ENCODE data around the gene BCL2L14. TPM values are rescaled to one million over a fixed set of nuclear protein-coding genes. Genes with fewer than 3 reads are reported as not detected.

The BCL2L14 gene
- total and polyA plus RNA-seq, 4 experiments from 2014 or later: 0.41 to 1.9 (median 1.5) TPM

DNA sequence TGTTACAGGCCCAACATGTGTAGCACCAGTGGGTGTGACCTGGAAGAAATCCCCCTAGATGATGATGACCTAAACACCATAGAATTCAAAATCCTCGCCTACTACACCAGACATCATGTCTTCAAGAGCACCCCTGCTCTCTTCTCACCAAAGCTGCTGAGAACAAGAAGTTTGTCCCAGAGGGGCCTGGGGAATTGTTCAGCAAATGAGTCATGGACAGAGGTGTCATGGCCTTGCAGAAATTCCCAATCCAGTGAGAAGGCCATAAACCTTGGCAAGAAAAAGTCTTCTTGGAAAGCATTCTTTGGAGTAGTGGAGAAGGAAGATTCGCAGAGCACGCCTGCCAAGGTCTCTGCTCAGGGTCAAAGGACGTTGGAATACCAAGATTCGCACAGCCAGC lies 8.6 kb downstream of the BCL2L14 start:
- Histone ChIP-seq H3K27ac (ENCODE audit: low read depth, low read length) (no peak overlapping the region), H3K9me3 (ENCODE audit: control insufficient read depth in 1 of 2, low read length in 2 of 2) (no peaks in the 10 kb centered on the region), H3K4me1 (ENCODE audit: insufficient read depth, low read length) (no peaks in the 10 kb centered on the region), H3K27me3 (ENCODE audit: insufficient read depth, low read length) (no peaks in the 10 kb centered on the region), H3K36me3 (ENCODE audit: insufficient read depth, low read length) (no peaks in the 10 kb centered on the region), H3K4me3 (ENCODE audit: low read length in 2 of 2) (no peak overlapping the region)
- POLR2A ChIA-PET (ENCODE audit: partially characterized antibody): no interaction called here
- DNase-seq: no peak
- CTCF ChIA-PET (ENCODE audit: partially characterized antibody): interaction anchor here (1.8 kb wide), 1 partner anchor 248 kb away, joined by 4 read pairs; no protein-coding TSS in a partner anchor
- intact Hi-C loops (cut with micrococcal nuclease): no loop called here
- H3K4me1 Mint-ChIP-seq: peaks cover 0 to 2% (median 0%) of the 10 kb centered on the region in 4 donors
- no peaks in the 10 kb centered on the region for H3K36me3 Mint-ChIP-seq
- no peak overlapping the region for H3K4me3 Mint-ChIP-seq
- no peaks in the 10 kb centered on the region for H3K9me3 Mint-ChIP-seq
- no peak overlapping the region for H3K27ac Mint-ChIP-seq
- H3K27me3 Mint-ChIP-seq: no peaks in the 10 kb centered on the region

DNA sequence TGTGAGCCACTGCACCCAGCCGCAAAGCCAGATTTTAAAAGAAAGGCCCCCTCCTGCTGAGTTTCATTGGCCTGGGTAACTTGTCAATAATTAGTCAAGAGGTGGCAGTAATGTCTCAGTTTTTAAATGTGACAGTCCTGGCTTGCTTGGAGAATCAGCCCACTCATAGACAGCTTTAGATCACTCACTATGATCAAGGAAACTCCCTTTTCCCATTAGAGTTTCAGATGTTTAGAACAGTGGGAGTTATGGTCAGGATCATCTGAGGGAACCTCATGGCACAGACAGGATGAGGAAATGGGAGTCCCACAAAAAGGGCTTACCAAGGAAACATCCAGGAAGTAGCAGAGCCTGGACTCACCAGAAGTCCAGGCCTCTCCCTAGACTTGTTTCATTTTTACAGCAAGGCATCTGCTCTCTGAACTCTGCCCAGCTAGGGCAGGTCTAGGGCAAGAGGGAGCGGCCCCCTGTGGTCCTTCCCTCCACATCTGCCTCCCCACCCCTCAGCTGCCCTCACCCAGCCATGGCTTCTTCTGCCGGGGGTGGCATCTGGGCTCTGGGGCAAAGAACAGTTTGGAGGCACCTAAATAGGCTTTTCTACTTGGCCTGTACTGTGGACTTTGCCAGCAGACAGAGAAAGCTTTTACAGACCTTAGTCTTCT lies 11.2 kb downstream of the BCL2L14 start:
- POLR2A ChIA-PET (ENCODE audit: partially characterized antibody): interaction anchor here (0.5 kb wide), 1 partner anchor 247 kb away, joined by 3 read pairs; no protein-coding TSS in a partner anchor

DNA sequence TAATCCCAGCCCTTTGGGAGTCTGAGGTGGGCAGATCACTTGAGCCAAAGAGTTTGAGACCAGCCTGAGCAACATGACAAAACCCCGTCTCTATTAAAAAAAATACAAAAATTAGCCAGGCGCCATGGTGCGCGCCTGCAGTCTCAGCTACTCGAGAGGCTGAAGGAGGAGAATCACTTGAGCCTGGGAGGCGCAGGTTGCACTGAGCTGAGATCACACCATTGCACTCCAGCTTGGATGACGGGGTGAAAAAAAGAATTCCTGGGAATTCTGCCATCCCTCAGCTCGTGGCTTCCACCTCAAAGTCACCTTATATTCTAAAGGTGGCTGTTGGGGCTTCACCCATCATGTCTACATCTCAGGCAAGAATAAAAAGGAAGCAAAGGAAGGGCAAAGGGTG lies 12.9 kb downstream of the BCL2L14 start:
- no peak for DNase-seq
- ChIA-PET CTCF (ENCODE audit: partially characterized antibody) (interaction anchor here (0.6 to 2.1 kb wide), 7 partner anchors 9 to 250 kb away, joined by 3 to 8 read pairs (median 3); partner anchors contain the start of gene BCL2L14), POLR2A (ENCODE audit: partially characterized antibody) (no interaction called here)
- Mint-ChIP-seq H3K36me3 (no peaks in the 10 kb centered on the region), H3K27me3 (no peaks in the 10 kb centered on the region), H3K4me1 (no peaks in the 10 kb centered on the region), H3K4me3 (no peak overlapping the region), H3K9me3 (no peaks in the 10 kb centered on the region), H3K27ac (no peak overlapping the region)
- Histone ChIP-seq H3K27me3 (ENCODE audit: insufficient read depth, low read length) (no peaks in the 10 kb centered on the region), H3K4me1 (ENCODE audit: insufficient read depth, low read length) (no peaks in the 10 kb centered on the region), H3K36me3 (ENCODE audit: insufficient read depth, low read length) (no peaks in the 10 kb centered on the region), H3K4me3 (ENCODE audit: low read length in 2 of 2) (no peak overlapping the region), H3K9me3 (ENCODE audit: control insufficient read depth in 1 of 2, low read length in 2 of 2) (no peaks in the 10 kb centered on the region), H3K27ac (ENCODE audit: low read depth, low read length) (no peak overlapping the region)
- intact Hi-C loops (cut with micrococcal nuclease): no loop called here

More for the DNA sequence above, 11.2 kb downstream of the BCL2L14 start:
- Mint-ChIP-seq H3K36me3 (no peaks in the 10 kb centered on the region), H3K27ac (no peak overlapping the region), H3K27me3 (no peaks in the 10 kb centered on the region), H3K4me1 (no peaks in the 10 kb centered on the region), H3K9me3 (no peaks in the 10 kb centered on the region), H3K4me3 (no peak overlapping the region)
- Histone ChIP-seq H3K36me3 (ENCODE audit: insufficient read depth, low read length) (no peaks in the 10 kb centered on the region), H3K27ac (ENCODE audit: low read depth, low read length) (no peak overlapping the region), H3K27me3 (ENCODE audit: insufficient read depth, low read length) (no peaks in the 10 kb centered on the region), H3K4me3 (ENCODE audit: low read length in 2 of 2) (no peak overlapping the region), H3K4me1 (ENCODE audit: insufficient read depth, low read length) (no peaks in the 10 kb centered on the region), H3K9me3 (ENCODE audit: control insufficient read depth in 1 of 2, low read length in 2 of 2) (no peaks in the 10 kb centered on the region)
- CTCF ChIA-PET (ENCODE audit: partially characterized antibody): interaction anchor here (0.8 to 2.1 kb wide), 4 partner anchors 11 to 655 kb away, joined by 3 to 8 read pairs (median 4); no protein-coding TSS in a partner anchor
- peak in 2 of 5 donors; percentile 3 to 10 for DNase-seq
- intact Hi-C loops (cut with micrococcal nuclease): no loop called here

DNA sequence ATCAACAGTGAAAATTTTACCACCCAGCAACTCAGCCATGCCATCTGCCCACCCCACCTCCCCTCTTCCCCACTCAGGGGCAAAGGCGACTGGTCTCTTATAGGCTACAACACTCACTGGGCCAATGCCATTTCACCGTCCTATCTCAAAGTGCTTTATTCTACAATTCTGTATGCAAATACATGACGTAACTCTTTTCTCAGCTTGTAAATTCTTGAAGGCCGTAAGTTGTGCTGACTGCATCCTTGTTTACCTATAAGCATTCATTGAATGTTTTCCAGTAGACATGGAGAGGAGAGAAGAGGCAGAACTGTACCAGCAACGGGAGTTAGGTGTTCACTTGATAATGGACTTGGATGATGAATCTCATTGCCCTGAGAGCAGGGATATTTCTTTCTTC lies 15.6 kb downstream of the BCL2L14 start:
- no peak overlapping the region for H3K4me3 ChIP-seq (ENCODE audit: low read length in 2 of 2)
- no peaks in the 10 kb centered on the region for H3K4me1 Mint-ChIP-seq
- no peaks in the 10 kb centered on the region for H3K36me3 Mint-ChIP-seq
- H3K27me3 ChIP-seq (ENCODE audit: insufficient read depth, low read length): no peaks in the 10 kb centered on the region
- H3K27ac ChIP-seq (ENCODE audit: low read depth, low read length): no peak overlapping the region
- POLR2A ChIA-PET (ENCODE audit: partially characterized antibody): no interaction called here
- DNase-seq: no peak
- no peaks in the 10 kb centered on the region for H3K9me3 ChIP-seq (ENCODE audit: control insufficient read depth in 1 of 2, low read length in 2 of 2)
- intact Hi-C loops (cut with micrococcal nuclease): no loop called here
- CTCF ChIA-PET (ENCODE audit: partially characterized antibody): no interaction called here
- no peaks in the 10 kb centered on the region for H3K9me3 Mint-ChIP-seq
- no peaks in the 10 kb centered on the region for H3K36me3 ChIP-seq (ENCODE audit: insufficient read depth, low read length)
- H3K27ac Mint-ChIP-seq: no peak overlapping the region
- no peak overlapping the region for H3K4me3 Mint-ChIP-seq
- no peaks in the 10 kb centered on the region for H3K4me1 ChIP-seq (ENCODE audit: insufficient read depth, low read length)
- H3K27me3 Mint-ChIP-seq: peaks cover 0 to 2% of the 10 kb centered on the region in 2 donors

DNA sequence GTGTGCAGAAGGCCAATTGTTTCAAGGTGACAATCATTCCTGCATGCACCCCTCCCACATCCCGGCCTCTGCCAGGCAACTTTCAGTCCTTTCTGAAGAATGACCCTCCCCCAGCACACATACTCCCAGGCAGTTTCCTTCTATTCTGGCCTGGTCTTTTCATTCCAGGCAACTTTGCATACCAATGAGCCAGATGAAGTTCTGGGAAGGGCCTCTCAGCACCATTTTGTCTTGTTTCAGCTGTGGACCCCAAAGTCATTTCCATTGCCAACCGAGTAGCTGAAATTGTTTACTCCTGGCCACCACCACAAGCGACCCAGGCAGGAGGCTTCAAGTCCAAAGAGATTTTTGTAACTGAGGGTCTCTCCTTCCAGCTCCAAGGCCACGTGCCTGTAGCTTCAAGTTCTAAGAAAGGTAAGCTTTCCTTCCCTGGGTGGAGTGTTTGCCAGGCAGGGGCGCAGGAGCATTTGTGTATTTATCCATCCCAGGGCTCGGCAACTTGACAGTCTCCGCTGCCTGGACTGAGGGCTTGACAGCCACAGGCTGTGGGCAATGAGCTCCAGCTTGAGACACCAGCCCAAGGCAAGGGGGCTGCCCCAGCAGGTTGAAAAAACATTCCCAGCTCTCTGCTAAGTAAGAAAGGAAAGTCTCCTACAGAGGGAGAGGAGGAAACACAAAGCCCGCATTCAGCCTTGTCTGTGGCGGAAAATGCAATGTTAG lies 16.4 kb downstream of the BCL2L14 start:
- CTCF ChIA-PET (ENCODE audit: partially characterized antibody): no interaction called here

DNA sequence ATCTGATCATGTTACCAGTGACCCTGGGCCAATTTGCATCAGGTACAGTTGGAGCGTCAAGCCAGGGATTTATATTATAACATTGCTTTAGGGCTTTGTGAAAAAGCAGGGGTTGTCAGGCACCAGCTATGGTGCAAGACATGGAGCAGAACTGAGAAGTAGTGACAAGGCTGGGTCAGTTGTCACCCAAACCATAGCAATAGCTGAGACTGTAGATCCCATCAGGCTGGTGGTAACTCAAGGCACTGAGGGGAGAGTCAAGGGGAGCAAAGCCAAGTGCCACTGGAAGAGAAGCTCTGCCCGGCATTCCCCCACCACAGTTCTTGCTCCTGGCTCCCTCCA lies 16.9 kb downstream of the BCL2L14 start:
- intact Hi-C loops (cut with micrococcal nuclease): no loop called here
- H3K27ac Mint-ChIP-seq: peak overlapping the region in 1 of 7 donors; percentile 78
- no peak overlapping the region for H3K4me3 Mint-ChIP-seq
- peaks cover 0 to 5% of the 10 kb centered on the region in 2 donors for H3K27me3 Mint-ChIP-seq
- no peak overlapping the region for H3K4me3 ChIP-seq (ENCODE audit: low read length in 2 of 2)
- CTCF ChIA-PET (ENCODE audit: partially characterized antibody): interaction anchor here (0.9 kb wide), 1 partner anchor 240 kb away, joined by 3 read pairs; no protein-coding TSS in a partner anchor
- H3K36me3 ChIP-seq (ENCODE audit: insufficient read depth, low read length): no peaks in the 10 kb centered on the region
- H3K27me3 ChIP-seq (ENCODE audit: insufficient read depth, low read length): no peaks in the 10 kb centered on the region
- POLR2A ChIA-PET (ENCODE audit: partially characterized antibody): no interaction called here
- H3K36me3 Mint-ChIP-seq: no peaks in the 10 kb centered on the region
- no peaks in the 10 kb centered on the region for H3K4me1 Mint-ChIP-seq
- no peaks in the 10 kb centered on the region for H3K9me3 Mint-ChIP-seq
- no peak overlapping the region for H3K27ac ChIP-seq (ENCODE audit: low read depth, low read length)
- H3K4me1 ChIP-seq (ENCODE audit: insufficient read depth, low read length): no peaks in the 10 kb centered on the region
- no peaks in the 10 kb centered on the region for H3K9me3 ChIP-seq (ENCODE audit: control insufficient read depth in 1 of 2, low read length in 2 of 2)
- no peak for DNase-seq

More for the DNA sequence above, 16.4 kb downstream of the BCL2L14 start:
- Mint-ChIP-seq H3K27me3 (peaks cover 0 to 5% of the 10 kb centered on the region in 2 donors), H3K9me3 (no peaks in the 10 kb centered on the region), H3K4me3 (no peak overlapping the region), H3K27ac (no peak overlapping the region), H3K36me3 (no peaks in the 10 kb centered on the region), H3K4me1 (no peaks in the 10 kb centered on the region)
- intact Hi-C loops (cut with micrococcal nuclease): no loop called here
- Histone ChIP-seq H3K4me3 (ENCODE audit: low read length in 2 of 2) (no peak overlapping the region), H3K4me1 (ENCODE audit: insufficient read depth, low read length) (no peaks in the 10 kb centered on the region), H3K27me3 (ENCODE audit: insufficient read depth, low read length) (no peaks in the 10 kb centered on the region), H3K36me3 (ENCODE audit: insufficient read depth, low read length) (no peaks in the 10 kb centered on the region), H3K27ac (ENCODE audit: low read depth, low read length) (no peak overlapping the region), H3K9me3 (ENCODE audit: control insufficient read depth in 1 of 2, low read length in 2 of 2) (no peaks in the 10 kb centered on the region)
- DNase-seq: no peak
- POLR2A ChIA-PET (ENCODE audit: partially characterized antibody): no interaction called here

DNA sequence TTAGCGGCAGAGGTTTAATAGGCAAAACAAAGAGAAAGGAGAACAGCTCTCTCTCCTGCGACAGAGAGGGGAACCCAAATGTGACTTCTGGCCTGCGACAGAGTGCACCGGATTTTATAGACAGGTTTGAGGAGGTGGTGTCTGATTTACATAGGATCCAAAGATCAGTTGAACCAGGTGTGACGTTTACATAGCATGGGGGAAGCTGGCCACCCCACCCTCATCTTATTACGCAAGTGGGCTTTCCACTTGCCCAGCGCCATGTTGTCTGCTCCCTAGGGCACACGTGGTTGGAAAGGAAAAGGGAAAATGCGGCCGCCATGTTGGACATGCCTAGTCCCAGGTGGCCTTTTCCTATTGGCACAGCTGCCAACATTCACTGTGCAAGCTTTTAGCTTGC lies 17.4 kb downstream of the BCL2L14 start:
- H3K4me1 Mint-ChIP-seq: no peaks in the 10 kb centered on the region
- H3K4me1 ChIP-seq (ENCODE audit: insufficient read depth, low read length): no peaks in the 10 kb centered on the region
- peak overlapping the region in 1 of 7 donors; percentile 78 for H3K27ac Mint-ChIP-seq
- no peak overlapping the region for H3K4me3 Mint-ChIP-seq
- no peaks in the 10 kb centered on the region for H3K9me3 Mint-ChIP-seq
- no peak for DNase-seq
- H3K27me3 Mint-ChIP-seq: peaks cover 0 to 5% of the 10 kb centered on the region in 2 donors
- H3K27ac ChIP-seq (ENCODE audit: low read depth, low read length): no peak overlapping the region
- ChIA-PET CTCF (ENCODE audit: partially characterized antibody) (interaction anchor here (0.9 kb wide), 1 partner anchor 239 kb away, joined by 3 read pairs; no protein-coding TSS in a partner anchor), POLR2A (ENCODE audit: partially characterized antibody) (no interaction called here)
- H3K27me3 ChIP-seq (ENCODE audit: insufficient read depth, low read length): no peaks in the 10 kb centered on the region
- intact Hi-C loops (cut with micrococcal nuclease): no loop called here
- no peaks in the 10 kb centered on the region for H3K36me3 Mint-ChIP-seq
- H3K36me3 ChIP-seq (ENCODE audit: insufficient read depth, low read length): no peaks in the 10 kb centered on the region
- H3K9me3 ChIP-seq (ENCODE audit: control insufficient read depth in 1 of 2, low read length in 2 of 2): no peaks in the 10 kb centered on the region
- no peak overlapping the region for H3K4me3 ChIP-seq (ENCODE audit: low read length in 2 of 2)

Data from CD4-positive, alpha-beta memory T cell (primary cell).